ENCODE measurements around the gene PCNX4.
A peak's percentile ranks its signal among the peaks of the same experiment; 100 is the strongest.
"Not testable (repeated sequence)": the region's sequence is repeated elsewhere in the genome, so short reads cannot be mapped to it uniquely, and the experiment has no call there.

PCNX4 gene

GRCh38 chr14:60091550-60092525 is at the start of gene PCNX4:
Gene PCNX4 (plus strand): TSS chr14:60091923. CDS start chr14:60107639, 15,716 bp downstream.
- DNase-seq (ENCODE audit: low read depth) = peak; percentile 86

GRCh38 chr14:60047976-60048375 is 43.7 kb upstream of the PCNX4 start:
- DNase-seq (ENCODE audit: low read depth) = not testable (repeated sequence)

- no peak for DNase-seq (ENCODE audit: low read depth)
Measured at GRCh38 chr14:60051721-60052221, 40.0 kb upstream of the PCNX4 start.

GRCh38 chr14:60058087-60058486 is 33.6 kb upstream of the PCNX4 start:
- DNase-seq (ENCODE audit: low read depth) = no peak

- no peak for DNase-seq (ENCODE audit: low read depth)
Measured at GRCh38 chr14:60061371-60061770, 30.4 kb upstream of the PCNX4 start.

- no peak for DNase-seq (ENCODE audit: low read depth)
Measured at GRCh38 chr14:60064491-60065072, 27.1 kb upstream of the PCNX4 start.

- DNase-seq (ENCODE audit: low read depth) = no peak
Measured at GRCh38 chr14:60067882-60068281, 23.8 kb upstream of the PCNX4 start.

GRCh38 chr14:60079723-60080122 is 12.0 kb upstream of the PCNX4 start:
- no peak for DNase-seq (ENCODE audit: low read depth)

- DNase-seq (ENCODE audit: low read depth) = no peak
Measured at GRCh38 chr14:60085085-60085484, 6.6 kb upstream of the PCNX4 start.

GRCh38 chr14:60085693-60086092 is 6.0 kb upstream of the PCNX4 start:
- DNase-seq (ENCODE audit: low read depth) = no peak

- no peak for DNase-seq (ENCODE audit: low read depth)
Measured at GRCh38 chr14:60087668-60088067, 4.1 kb upstream of the PCNX4 start.

GRCh38 chr14:60089221-60089620 is 2.5 kb upstream of the PCNX4 start:
- no peak for DNase-seq (ENCODE audit: low read depth)

GRCh38 chr14:60090864-60091519 is 731 bp upstream of the PCNX4 start:
- DNase-seq (ENCODE audit: low read depth) = peak; percentile 40

GRCh38 chr14:60092526-60092920 is 800 bp downstream of the PCNX4 start:
- no peak for DNase-seq (ENCODE audit: low read depth)

GRCh38 chr14:60093080-60093479 is 1.4 kb downstream of the PCNX4 start:
- no peak for DNase-seq (ENCODE audit: low read depth)

- DNase-seq (ENCODE audit: low read depth) = no peak
Measured at GRCh38 chr14:60093606-60094005, 1.9 kb downstream of the PCNX4 start.

GRCh38 chr14:60094306-60094897 is 2.7 kb downstream of the PCNX4 start:
- peak; percentile 69 for DNase-seq (ENCODE audit: low read depth)

- DNase-seq (ENCODE audit: low read depth) = no peak
Measured at GRCh38 chr14:60095231-60095630, 3.5 kb downstream of the PCNX4 start.

GRCh38 chr14:60095781-60096450 is 4.2 kb downstream of the PCNX4 start:
- DNase-seq (ENCODE audit: low read depth) = no peak

GRCh38 chr14:60097974-60098373 is 6.3 kb downstream of the PCNX4 start:
- no peak for DNase-seq (ENCODE audit: low read depth)

- not testable (repeated sequence) for DNase-seq (ENCODE audit: low read depth)
Measured at GRCh38 chr14:60099855-60100254, 8.1 kb downstream of the PCNX4 start.

- no peak for DNase-seq (ENCODE audit: low read depth)
Measured at GRCh38 chr14:60101786-60102185, 10.1 kb downstream of the PCNX4 start.

Data from CMK (cell line).